Left ventricle myocardium inferior (tissue), 1 donor: ENCODE measurements around the gene RHBDF1. TPM values are rescaled to one million over a fixed set of nuclear protein-coding genes. Genes with fewer than 3 reads are reported as not detected.
"Not testable (repeated sequence)": the region's sequence is repeated elsewhere in the genome, so short reads cannot be mapped to it uniquely, and the experiment has no call there.

Source experiments
- DNase-seq: peaks from one replicate; pipeline ENCODE4 v3.0.0-alpha.2; 2020
- H3K27ac ChIP-seq: fragments of 200-600 bp; replicated peaks from 2 replicates; pipeline ENCODE4 v1.8.0; 2021
- H3K27me3 ChIP-seq: fragments of 200-600 bp; 2 replicates; pipeline ENCODE4 v1.8.0; 2021; ENCODE audit warnings: low read depth
- H3K36me3 ChIP-seq: fragments of 200-600 bp; 2 replicates; pipeline ENCODE4 v1.8.0; 2021
- H3K4me1 ChIP-seq: fragments of 200-600 bp; 2 replicates; pipeline ENCODE4 v1.8.0; 2021
- H3K4me3 ChIP-seq: fragments of 200-600 bp; 2 replicates; pipeline ENCODE4 v1.8.0; 2021; ENCODE audit warnings: mild to moderate bottlenecking, moderate library complexity
- H3K9me3 ChIP-seq: fragments of 200-600 bp; replicated peaks from 2 replicates; pipeline ENCODE4 v1.8.0; 2021
- intact Hi-C: fragments of 100-400 bp; cut with micrococcal nuclease; formaldehyde crosslinking; loops from one replicate; pipeline ENCODE4 v1.11.0; 2022
- microRNA-seq: library from miRNA; unstranded; fragments of <30 nt; microRNA quantifications from one replicate; pipeline ENCODE4 v1.2.0, GENCODE V29; 2020
- total RNA-seq: library from RNA; stranded (reverse); fragmentation: NEBNext Ultra II Directional; extraction: Animal tissue kit (Norgen Biotek cat#: 25700); gene quantifications from one replicate; pipeline ENCODE4 v1.2.1, GENCODE V29; 2021
- TF ChIP-seq, protein P1 (sequence below): fragments of 200-600 bp; IDR thresholded peaks from 2 replicates; pipeline ENCODE4 v1.8.0; 2021; ENCODE audit warnings: antibody characterized with exemption, mild to moderate bottlenecking, borderline replicate concordance
- donor health status: DM: no; HTN: yes; CAD: no; lungs with severe emphysema.

The RHBDF1 gene
- total RNA-seq, 1 donor from 2014 or later: 24.4 TPM

DNA sequence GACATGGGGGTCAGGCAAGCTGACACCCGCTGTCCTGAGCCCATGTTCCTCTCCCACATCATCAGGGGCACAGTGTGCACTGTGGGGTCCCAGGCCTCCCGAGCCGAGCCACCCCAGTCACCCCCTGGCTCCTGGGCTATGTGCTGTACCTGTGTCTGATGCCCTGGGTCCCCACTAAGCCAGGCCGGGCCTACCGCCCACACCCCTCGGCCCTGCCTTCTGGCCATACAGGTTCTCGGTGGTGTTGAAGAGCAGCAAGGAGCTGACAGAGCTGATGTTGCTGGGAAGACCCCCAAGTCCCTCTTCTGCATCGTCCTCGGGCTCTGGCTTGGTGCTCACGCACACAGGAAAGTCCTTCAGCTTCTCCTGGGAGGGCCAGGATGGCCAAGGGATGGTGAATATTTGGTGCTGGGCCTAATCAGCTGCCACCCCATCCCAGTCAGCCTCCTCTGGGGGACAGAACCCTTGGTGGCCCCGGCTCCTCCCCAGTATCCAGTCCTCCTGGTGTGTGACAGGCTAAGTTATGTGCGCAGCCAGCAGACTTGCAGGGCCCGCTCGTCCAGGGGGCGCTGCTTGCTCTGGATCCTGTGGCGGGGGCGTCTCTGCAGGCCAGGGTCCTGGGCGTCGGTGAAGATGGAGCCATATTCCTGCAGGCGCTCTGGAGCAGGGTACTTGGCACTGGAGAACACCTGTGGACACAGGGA, 55.2 kb downstream of the RHBDF1 start:
- H3K27me3 ChIP-seq, H3K9me3 ChIP-seq, H3K4me3 ChIP-seq, intact Hi-C loops, H3K27ac ChIP-seq, DNase-seq, H3K4me1 ChIP-seq, H3K36me3 ChIP-seq: not testable (repeated sequence)

DNA sequence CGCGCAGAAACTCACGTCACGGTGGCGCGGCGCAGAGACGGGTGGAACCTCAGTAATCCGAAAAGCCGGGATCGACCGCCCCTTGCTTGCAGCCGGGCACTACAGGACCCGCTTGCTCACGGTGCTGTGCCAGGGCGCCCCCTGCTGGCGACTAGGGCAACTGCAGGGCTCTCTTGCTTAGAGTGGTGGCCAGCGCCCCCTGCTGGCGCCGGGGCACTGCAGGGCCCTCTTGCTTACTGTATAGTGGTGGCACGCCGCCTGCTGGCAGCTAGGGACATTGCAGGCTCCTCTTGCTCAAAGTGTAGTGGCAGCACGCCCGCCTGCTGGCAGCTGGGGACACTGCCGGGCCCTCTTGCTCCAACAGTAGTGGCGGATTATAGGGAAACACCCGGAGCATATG, 61.7 kb downstream of the RHBDF1 start:
- H3K9me3 ChIP-seq, H3K27me3 ChIP-seq, H3K36me3 ChIP-seq, H3K4me3 ChIP-seq, H3K4me1 ChIP-seq, H3K27ac ChIP-seq, intact Hi-C loops: not testable (repeated sequence)
- peak; percentile 93 for DNase-seq
- TF ChIP-seq, protein P1, sequence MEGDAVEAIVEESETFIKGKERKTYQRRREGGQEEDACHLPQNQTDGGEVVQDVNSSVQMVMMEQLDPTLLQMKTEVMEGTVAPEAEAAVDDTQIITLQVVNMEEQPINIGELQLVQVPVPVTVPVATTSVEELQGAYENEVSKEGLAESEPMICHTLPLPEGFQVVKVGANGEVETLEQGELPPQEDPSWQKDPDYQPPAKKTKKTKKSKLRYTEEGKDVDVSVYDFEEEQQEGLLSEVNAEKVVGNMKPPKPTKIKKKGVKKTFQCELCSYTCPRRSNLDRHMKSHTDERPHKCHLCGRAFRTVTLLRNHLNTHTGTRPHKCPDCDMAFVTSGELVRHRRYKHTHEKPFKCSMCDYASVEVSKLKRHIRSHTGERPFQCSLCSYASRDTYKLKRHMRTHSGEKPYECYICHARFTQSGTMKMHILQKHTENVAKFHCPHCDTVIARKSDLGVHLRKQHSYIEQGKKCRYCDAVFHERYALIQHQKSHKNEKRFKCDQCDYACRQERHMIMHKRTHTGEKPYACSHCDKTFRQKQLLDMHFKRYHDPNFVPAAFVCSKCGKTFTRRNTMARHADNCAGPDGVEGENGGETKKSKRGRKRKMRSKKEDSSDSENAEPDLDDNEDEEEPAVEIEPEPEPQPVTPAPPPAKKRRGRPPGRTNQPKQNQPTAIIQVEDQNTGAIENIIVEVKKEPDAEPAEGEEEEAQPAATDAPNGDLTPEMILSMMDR: peak; percentile 45

DNA sequence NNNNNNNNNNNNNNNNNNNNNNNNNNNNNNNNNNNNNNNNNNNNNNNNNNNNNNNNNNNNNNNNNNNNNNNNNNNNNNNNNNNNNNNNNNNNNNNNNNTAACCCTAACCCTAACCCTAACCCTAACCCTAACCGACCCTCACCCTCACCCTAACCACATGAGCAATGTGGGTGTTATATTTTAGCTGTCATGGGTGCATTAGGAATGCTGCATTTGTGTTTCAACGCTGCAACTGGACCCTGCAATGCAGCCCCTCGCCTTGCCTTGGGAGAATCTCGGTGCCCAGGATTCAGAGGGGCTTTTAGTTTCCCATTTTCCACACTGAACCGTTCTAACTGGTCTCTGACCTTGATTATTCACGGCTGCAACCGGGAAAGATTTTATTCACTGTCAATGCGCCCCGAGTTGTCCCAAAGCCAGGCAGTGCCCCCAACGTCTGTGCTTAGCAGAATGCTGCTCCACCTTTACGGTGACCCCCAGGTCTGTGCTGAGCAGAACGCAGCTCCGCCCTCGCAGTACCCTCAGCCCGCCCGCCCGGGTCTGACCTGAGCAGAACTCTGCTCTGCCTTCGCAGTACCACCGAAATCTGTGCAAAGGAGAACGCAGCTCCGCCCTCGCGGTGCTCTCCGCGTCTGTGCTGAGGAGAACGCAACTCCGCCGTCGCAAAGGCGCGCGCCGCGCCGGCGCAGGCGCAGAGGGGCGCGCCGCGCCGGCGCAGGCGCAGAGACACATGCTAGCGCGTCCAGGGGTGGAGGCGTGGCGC, 62.3 kb downstream of the RHBDF1 start:
- intact Hi-C loops: no loop called here
- Histone ChIP-seq H3K4me1 (no peaks in the 10 kb centered on the region), H3K27ac (no peak overlapping the region), H3K9me3 (no peaks in the 10 kb centered on the region), H3K36me3 (no peaks in the 10 kb centered on the region), H3K27me3 (no peaks in the 10 kb centered on the region), H3K4me3 (no peak overlapping the region)
- TF ChIP-seq, protein P1: no peak
- no peak for DNase-seq

Small RNA genes within 50 kb of the gene (microRNA-seq; reads per million reads assigned to microRNA genes)
- gene MIR6859-4: not detected

Other genes with a start within 250 kb of the RHBDF1 start
- gene POLR3K, start 19.0 kb downstream of the RHBDF1 start, total RNA-seq: 11.7 TPM
- 71.2 TPM for gene SNRNP25, start 18.8 kb downstream of the RHBDF1 start, total RNA-seq
- gene MPG, start 5.6 kb upstream of the RHBDF1 start, total RNA-seq: 44.5 TPM
- gene NPRL3, start 66.0 kb upstream of the RHBDF1 start, total RNA-seq: 18.4 TPM
- gene HBZ, start 80.0 kb upstream of the RHBDF1 start, total RNA-seq: not detected
- not detected for gene HBM, start 93.3 kb upstream of the RHBDF1 start, total RNA-seq
- 59.1 TPM for gene HBA2, start 100.2 kb upstream of the RHBDF1 start, total RNA-seq
- 78.7 TPM for gene HBA1, start 104.0 kb upstream of the RHBDF1 start, total RNA-seq
- gene HBQ1, start 107.8 kb upstream of the RHBDF1 start, total RNA-seq: not detected
- 23.3 TPM for gene LUC7L, start 156.8 kb upstream of the RHBDF1 start, total RNA-seq
- gene FAM234A, start 162.2 kb upstream of the RHBDF1 start, total RNA-seq: 135 TPM
- gene RGS11, start 203.3 kb upstream of the RHBDF1 start, total RNA-seq: 16.4 TPM
- 7.0 TPM for gene ARHGDIG, start 208.0 kb upstream of the RHBDF1 start, total RNA-seq
- gene PDIA2, start 210.5 kb upstream of the RHBDF1 start, total RNA-seq: 1.6 TPM